CD4-positive, alpha-beta T cell treated with Interleukin-2 at 100 ng/mL for 4 hours (primary cell): ENCODE measurements around the gene MRM2.

Source experiments
- DNase-seq: peaks from one replicate; pipeline ENCODE4 v3.0.0-alpha.2; 2020; ENCODE audit warnings: low spot score

The MRM2 gene

GRCh38 chr7:2202901-2203765, 38.9 kb downstream of the MRM2 start:
- no peak for DNase-seq

GRCh38 chr7:2202361-2202761, 39.6 kb downstream of the MRM2 start:
- DNase-seq: no peak

DNA sequence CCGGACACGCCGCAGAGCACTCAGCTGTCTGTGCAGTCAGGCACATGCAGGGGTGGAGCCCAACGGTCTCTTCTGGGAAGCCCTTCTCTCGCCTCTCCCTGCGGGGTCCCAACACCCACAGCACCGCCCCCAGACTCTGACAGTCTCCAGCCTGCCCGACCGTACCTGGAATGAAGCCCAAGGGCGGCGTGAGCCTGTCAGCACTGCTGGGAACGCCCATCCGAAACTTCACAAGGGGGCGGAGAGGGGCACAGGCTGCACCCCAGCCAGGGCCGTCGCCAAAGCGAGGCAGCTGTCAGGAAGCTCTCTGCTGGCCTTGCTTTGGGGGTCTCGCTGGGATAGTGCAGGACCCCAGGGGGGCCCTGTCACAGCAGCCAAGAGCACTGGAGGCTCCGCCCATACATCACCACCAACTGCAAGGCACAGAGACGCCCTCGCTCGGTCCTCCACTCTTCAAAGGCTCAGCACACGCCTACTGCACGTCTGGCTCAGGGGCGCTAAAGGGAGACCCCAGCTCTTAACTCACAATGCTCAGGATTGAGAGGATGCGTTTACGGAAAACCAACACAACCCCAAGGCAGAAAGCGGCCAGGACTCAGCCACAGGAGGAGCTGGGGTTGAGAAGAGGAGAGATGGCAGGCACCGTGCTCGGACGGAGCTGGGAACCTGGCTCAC, 40.2 kb downstream of the MRM2 start:
- DNase-seq: no peak

DNA sequence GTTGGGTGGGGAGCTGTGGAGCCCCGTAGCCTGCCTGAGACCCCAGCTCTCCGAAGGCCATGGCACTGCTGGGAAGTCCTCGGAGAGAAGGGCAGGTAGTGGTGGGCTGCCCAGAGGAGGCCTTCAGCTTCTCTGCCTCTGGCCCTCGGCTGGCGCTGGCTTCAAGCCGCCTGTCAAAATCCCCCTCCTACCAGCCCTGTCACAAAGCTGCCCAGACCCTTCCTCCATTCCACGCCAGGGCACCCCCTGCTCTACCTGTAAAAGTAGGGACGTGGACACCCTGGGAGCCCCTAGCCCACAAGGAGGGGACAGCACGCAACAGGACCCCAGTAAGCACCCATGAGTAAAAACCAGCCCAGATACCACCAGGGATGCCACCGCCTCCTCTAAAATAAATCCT, 40.9 kb downstream of the MRM2 start:
- no peak for DNase-seq

DNA sequence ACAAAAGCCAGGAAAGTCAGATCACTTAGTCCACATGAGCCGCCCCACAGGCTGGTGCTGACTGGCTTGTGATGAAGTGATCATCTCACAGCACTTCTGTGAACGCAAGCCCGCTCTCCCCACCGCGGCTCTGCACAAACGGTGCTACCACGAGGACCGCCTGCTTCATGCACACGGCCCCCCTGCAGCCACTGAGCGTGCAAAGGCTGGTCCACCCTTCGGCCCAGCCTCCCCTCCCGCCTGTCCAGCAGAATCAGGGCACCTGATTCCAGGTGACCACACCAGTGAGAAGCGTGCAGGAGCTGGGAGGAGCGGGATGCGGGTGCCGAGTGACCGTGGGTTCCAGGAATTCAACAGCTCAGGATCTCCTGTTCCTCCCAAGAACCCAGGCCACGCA, 41.4 kb downstream of the MRM2 start:
- DNase-seq: no peak

DNA sequence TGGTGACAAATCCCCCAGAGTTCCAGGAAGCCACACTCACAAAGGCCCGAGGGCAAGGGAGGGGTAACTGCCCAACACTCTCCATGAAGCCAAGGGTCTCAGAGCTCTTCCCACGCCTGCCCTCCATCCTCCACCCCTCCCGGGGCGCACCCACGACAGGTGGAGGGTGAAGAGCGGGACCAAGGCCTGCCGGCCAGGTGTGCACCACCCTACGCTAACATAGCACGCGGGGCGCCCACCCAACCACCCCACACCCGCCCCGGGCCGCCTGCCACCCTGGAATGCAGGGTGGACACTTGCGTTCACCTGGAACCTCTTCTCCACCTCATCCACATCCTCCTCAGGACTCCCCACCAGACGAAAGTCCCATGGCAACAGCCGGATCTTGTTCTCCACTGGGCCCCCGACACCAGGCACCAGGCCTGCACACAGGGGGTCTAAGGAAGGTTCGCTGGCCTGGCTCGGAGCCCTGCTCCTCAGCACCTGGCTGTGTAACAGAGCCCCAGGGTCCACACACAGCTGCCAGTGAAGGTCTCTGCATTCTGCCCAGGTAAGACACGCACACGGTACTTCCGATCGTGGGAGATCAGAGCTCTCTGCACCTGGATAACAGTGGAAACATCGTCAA, 41.9 kb downstream of the MRM2 start:
- no peak for DNase-seq

DNA sequence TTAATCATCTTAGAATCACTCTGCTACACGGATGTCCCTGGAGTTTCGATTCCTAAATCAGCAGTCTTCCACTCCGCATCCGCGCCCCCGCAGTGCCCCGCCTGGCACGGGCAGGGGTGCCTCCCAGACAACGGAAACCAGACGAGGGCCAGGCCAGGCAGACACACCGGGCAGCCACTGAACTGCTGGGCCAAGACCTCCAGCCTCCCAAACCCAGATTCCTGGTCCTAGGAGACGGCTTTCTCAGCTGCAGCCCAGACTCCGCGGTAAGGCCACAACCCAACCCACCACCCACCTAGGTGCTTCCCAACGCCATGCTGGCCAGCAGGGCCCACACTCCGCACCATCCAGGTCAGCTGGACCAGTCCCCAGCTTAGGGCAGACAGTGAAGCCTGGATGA, 42.5 kb downstream of the MRM2 start:
- DNase-seq: no peak

DNA sequence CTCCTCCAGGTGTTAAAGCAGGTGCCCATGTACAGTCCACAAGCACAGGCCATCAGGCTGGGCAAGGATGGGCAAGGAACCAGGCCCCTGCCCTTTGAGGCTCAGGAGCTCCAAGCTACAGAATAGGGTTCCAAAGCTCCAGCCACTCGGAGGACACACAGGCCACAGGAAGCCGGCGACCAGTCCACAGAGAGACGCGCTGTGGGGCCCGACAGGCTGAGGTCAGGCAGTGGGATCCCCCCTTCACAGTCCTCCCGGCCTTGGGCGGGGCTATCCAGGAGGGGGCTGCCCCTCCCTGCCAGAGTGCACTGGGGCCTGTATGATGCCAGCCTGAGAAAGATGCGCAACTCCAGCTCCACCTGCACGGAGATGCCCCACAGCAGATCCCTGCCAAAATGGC, 43.2 kb downstream of the MRM2 start:
- no peak for DNase-seq

- no peak for DNase-seq
Observed at GRCh38 chr7:2198206-2198605, 43.8 kb downstream of the MRM2 start.

DNA sequence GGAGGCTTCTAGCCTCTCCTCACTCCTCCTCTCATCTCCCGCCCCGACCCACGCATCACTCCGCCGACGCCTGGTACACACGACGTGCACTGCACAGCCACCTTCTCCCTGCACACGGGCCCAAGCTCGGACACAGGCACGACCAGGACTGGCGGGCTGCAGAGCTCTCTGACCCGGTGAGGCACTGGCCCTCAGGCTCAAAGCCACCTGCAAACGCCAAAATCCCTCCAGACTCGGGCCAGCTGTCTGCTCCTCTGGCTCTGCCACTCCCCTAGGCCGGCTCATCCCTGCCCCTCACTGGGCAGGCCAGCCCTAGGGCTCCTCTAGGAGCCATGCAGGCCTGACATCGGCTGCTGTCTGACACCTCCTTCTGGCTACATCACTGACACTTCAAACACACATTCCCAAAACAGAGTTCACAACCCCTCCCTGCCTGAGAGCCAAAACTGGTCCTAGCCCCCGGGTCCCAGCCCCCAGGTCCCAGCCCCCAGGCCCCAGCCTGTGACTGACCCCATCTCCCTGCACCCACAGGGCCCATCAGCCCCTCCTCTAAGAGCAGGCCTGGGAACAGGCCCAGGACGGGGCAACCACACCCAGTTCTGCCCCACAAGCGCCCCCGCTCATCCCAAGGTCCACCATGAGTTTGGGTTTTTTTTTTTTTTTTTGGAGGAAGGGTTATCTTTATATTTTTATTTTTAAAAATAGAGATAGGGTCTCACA, 44.4 kb downstream of the MRM2 start:
- DNase-seq: no peak

DNA sequence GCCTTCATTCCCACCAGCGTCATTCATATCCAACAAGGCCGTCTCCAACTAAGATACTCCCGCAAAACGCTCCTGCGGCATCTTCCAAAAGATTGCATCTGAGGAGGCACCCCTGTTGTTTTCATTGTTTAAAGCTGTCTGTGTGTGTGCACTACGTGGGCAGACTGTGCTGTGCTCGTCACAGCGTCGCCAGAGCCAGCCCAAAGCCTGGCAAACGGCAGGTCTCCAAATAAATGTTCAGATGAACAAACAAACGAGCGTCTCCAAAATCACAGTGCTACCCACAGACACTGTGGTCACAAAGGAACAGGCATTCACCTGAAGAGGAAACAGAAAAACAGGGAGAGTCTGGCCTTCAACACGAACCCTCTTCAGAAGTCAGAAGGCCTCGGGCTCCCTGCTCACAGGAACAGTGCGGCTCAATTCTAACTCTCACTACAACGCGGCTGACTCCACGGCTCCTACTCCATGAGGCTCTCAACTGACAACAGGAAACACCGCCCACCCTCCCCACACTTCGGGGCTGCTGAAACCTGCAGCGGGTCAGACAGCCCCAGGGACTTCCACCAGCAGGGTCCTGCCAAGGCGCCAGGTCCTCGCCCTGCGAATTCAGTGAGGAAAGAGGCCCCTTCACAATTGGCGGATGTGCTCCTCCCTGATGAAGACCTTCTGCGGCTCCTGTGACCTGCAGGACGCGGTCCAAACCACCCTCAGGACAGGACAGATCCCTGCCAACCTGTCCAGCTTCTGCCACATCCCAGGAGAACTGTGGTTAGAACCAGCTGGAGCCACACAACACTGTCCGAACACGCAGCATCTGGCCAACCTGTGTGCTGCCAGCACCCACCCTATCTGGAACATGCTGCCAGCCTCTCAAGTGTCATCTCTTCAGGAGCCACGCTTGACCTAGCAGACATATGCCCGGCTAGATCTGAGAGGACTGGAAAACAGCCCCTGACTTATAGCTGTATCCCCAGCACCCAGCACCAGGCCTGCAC, 45.3 kb downstream of the MRM2 start:
- DNase-seq: no peak

DNA sequence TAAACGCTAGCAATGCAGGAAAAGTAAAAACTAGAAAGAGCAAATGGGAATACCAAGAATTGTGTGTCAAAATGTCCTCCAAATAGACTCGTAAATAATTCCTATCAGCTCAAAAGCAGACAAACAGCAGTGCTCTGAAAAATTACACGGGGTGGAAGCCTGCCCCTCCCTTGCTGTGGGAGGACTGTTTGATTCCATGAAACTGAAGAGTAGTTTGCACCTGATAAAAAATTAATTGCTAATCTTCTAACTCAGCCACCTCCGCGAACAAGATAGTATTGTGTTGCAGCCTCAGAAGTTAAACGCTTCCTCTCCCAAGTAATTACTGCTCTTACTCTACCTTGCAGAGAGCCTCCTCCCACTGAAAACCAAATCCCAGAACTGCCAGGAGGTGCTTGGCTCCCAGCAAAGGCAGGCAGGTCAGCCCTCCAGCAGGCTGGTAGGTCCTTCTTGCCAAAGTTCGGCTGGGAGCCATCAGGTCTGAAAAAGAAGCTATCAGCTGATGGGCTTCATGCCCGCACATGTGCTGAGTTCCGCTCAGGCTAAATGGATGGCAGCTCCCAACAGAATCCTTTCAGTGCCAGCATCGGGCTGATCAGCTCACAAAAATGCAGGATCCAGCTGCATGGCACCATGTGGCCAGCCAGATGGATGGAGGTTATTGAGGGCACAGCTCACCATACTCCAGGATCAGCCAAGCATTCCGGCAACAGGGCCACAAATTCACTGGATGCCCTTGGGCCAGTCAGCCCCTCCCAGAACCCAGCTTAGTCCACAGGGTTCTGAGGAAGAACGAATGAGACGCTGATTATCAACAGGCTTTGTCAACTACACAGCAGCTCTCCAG, 46.4 kb downstream of the MRM2 start:
- DNase-seq: no peak

GRCh38 chr7:2193575-2194305, 48.3 kb downstream of the MRM2 start:
- DNase-seq: no peak

GRCh38 chr7:2192831-2193534, 49.0 kb downstream of the MRM2 start:
- DNase-seq: no peak

- no peak for DNase-seq
Observed at GRCh38 chr7:2191016-2191415, 51.0 kb downstream of the MRM2 start.

- no peak for DNase-seq
Observed at GRCh38 chr7:2190531-2190930, 51.5 kb downstream of the MRM2 start.

DNA sequence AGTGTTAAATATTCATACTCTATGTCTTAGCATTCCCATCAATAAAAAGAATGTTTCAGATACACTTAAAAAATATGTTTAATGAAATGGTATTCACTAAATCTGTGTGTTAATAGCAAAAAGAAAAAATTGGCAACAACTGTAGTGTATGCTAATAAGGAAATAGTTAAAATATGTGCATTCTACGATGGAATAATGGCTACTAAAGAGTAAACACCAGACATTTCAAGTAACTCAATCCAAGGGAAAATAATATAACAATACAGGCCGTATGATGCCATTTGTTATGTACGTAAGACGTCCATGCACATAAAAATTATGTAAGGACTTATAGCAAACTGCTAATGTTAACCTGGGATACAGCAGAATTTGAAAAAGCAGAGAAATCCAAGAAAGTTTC, 55.8 kb downstream of the MRM2 start:
- DNase-seq: no peak

DNA sequence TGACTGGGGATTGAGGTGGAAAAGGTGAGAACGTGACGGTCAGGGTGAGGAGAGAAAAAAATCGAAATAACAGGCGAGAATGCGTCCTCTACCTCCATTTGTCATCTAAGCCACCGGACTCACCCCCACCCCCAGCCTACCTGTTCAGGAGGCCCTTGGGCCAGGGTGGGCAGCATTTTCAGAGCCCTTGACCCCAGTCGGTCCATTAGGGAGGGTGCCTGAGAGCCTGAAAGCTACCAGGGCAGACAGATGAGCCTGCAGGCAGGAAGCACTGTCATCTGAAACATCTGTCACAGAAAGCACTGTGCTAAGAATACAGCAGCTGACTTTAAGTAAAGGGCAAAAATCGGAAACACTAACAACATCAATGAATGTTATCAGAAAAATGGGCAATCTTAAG, 56.3 kb downstream of the MRM2 start:
- no peak for DNase-seq
